Astrocyte (in vitro differentiated cells and primary cell): ENCODE measurements around the gene DNAAF2. TPM values are rescaled to one million over a fixed set of nuclear protein-coding genes. Genes with fewer than 3 reads are reported as not detected.

Experiments
- total RNA-seq: library from RNA; stranded (reverse); gene quantifications from 2 replicates; pipeline ENCODE4 v1.2.1, GENCODE V29; 2021

DNAAF2 gene
- total RNA-seq, 1 donor from 2014 or later, result 10.7 TPM

Other genes with a start within 250 kb of the DNAAF2 start
- gene RPS29, start 48.9 kb downstream of the DNAAF2 start, total RNA-seq, result 1,089 and 1,231 TPM in 2 replicates
- 9.9 and 10.0 TPM in 2 replicates for gene LRR1, start 36.3 kb downstream of the DNAAF2 start, total RNA-seq
- 166 and 194 TPM in 2 replicates for gene RPL36AL, start 14.6 kb downstream of the DNAAF2 start, total RNA-seq
- gene MGAT2, start 14.4 kb downstream of the DNAAF2 start, total RNA-seq, result 55.5 and 56.0 TPM in 2 replicates
- 2.0 and 3.0 TPM in 2 replicates for gene POLE2, start 53.0 kb upstream of the DNAAF2 start, total RNA-seq
- gene KLHDC1, start 57.9 kb upstream of the DNAAF2 start, total RNA-seq, result 0.94 and 1.2 TPM in 2 replicates
- gene KLHDC2, start 132.9 kb upstream of the DNAAF2 start, total RNA-seq, result 32.1 and 36.7 TPM in 2 replicates
- gene NEMF, start 217.5 kb upstream of the DNAAF2 start, total RNA-seq, result 61.5 and 63.0 TPM in 2 replicates